GM21526 (cell line): ENCODE data around the gene TRIO.

Experiments used
- ATAC-seq: cut with Tn5 transposase; IDR thresholded peaks from one replicate; pipeline ENCODE4 v1.9.1; 2021; ENCODE audit warnings: moderate library complexity; ENCODE audit not compliant: unreplicated experiment, low FRiP score

Gene TRIO

GRCh38 chr5:14202462-14202861 lies 59.3 kb downstream of the TRIO start:
- peak; percentile 39 for ATAC-seq

DNA sequence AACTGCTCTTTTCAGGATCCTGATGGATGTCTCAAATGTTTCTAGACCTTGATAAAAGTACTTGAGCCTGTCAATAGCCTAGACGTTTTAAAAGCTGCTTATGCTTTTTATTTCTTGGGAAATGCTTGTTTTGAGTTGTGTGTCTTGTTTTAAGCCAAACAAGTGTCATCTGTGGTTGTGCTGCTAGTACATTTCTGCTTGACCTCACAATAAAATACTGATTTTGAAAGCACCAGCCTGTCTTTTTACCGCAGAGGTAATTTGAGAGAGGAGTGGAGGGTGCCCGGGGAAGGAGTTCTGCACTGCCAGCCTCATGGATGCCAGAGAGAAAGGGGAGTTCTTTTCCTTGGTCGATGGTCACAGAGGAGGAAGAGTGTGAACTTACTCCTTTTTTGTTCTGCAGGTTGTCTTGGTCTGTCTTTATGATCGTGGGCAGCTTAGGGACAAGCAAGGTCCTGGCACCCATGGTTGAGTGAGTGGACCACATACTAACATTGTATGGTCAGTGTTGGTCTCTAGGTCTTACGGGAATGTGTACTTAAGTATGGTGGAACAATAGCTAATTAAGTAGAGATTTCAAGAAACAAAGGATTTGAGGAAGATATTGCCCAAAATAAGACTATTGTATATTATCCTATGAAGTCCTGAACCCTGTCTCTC lies 61.0 kb downstream of the TRIO start:
- ATAC-seq, result no peak

DNA sequence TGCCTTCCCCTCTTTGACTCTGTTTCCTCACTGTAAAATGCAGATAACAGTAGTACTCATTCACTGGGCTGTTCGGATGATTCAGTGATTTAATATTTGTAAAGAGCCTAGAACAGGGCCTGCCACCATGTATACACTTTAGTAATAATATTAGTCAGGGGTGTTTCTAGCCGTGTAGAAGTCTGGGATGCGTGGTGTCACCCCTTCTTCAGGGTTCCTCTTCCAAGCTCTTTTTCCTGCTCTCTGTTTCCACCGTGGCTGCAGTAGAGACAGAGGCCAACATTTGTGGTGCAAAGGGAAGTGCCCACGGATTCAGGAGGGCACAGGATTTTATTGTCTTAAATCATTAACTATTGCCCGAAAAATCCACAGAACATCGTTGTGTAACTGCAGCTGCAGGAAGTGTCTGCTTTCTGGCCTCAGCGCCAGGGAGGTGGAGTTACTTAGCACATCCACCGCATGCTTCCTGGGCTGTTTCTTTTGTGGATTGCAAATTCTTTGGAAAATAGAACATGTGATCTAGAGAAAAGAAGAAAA lies 61.7 kb downstream of the TRIO start:
- ATAC-seq, result no peak

- ATAC-seq, result no peak
These were observed 63.0 kb downstream of the TRIO start for GRCh38 chr5:14206028-14206725.

- peak; percentile 25 for ATAC-seq
These were observed 64.3 kb downstream of the TRIO start for GRCh38 chr5:14207428-14207827.

DNA sequence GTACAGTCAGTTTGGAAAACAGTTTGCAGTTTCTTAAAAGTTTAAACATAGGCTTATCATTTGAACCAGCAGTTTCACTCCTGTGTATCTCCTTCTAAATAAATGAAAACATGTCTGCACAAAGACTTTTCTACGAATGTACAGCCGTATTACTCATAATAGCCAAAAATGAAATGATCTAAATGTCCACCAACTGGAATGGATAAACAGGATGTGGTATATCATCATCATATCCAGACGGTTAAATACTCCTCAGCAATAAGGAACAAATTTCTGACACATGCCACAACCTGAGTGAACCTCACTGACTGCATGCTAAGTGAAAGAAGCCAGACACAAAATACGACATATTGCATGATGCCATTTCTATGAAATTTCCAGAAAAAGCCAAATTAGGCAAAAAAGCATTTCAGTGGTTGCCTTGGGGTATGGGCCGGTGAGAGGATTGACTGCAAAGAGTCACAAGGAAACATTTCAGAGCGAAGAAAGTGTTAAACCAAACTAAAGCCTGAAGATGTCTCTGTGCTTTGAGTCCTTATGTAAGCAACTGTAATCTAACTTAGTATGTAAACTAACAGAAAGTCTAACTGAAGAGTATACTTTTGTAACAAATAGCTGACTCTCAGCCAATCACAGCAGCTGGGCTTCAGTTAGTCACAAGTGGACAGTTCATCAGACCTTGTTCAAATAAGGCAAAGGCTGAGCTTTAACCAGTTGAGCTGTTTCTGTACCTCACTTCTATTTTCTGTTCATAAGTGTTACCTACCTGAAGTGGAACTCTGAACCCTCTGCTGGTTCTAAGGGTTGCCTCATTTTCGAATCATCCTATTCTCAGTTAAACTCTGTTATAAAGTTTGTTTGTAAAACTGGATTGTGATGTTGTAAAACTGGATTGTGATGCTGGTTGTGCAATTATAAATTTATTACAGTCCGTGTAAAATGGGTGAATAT lies 65.2 kb downstream of the TRIO start:
- ATAC-seq, result peak; percentile 60

- no peak for ATAC-seq
These were observed 66.2 kb downstream of the TRIO start for GRCh38 chr5:14209222-14209822.

GRCh38 chr5:14209836-14210235 lies 66.7 kb downstream of the TRIO start:
- ATAC-seq, result no peak

DNA sequence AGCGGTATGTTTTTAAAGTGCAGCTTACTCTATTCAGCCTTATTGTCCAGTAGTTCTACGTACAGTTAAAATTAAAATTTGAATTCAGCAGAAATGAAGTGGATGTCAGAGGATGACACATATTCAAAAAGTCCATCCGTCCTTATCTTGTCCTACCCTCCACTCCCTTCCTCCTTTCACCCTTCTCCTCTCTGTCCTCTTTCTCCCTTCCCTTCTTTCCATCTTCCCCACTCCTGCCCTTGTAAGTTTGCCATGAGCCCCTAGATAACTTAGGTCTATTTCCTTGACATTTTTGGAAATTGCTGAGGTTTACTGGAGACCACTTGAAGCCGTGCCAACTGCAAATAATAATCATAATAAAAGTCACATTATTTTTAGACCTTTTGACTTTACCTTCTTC lies 67.6 kb downstream of the TRIO start:
- ATAC-seq, result no peak

- no peak for ATAC-seq
These were observed 69.0 kb downstream of the TRIO start for GRCh38 chr5:14211818-14212803.

GRCh38 chr5:14212838-14213237 lies 69.7 kb downstream of the TRIO start:
- ATAC-seq, result peak; percentile 31

- ATAC-seq, result no peak
These were observed 70.1 kb downstream of the TRIO start for GRCh38 chr5:14213253-14213652.

DNA sequence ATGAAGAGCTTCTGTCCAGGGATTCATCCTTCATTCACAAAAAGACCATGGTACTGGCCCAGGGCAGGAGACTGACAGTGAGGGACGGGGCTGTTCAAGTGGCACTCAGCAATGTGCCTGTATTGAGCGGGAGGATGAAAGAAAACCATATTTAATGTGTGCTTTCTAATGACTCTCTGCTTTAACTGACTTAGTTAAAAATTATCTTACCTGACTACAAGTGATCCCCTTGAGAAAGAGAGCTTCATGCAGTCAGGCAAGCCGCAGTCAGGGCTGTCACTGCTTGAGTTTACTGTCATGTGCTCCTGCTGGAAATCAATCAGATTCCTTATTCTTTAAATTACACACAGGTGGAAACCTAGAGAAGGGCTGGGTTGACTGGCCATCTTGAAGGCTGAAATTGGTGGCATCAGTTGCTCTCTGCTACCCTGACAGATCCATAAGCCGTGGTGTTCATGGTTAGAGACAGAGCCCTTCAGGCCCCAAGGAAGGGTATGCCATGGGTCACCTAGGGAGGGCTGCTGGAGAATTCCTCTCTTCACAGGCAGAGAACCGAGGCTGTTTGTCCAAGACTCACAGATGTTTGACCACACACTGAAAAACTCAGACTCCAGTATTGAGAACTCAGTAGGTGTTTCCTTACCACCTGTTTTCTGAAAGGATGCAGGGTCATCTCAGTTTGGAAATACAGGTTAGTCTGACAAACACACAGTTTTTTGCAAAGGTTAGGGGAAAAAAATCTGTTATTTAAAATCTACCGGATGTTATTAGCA lies 70.9 kb downstream of the TRIO start:
- ATAC-seq, result no peak

- ATAC-seq, result no peak
These were observed 72.8 kb downstream of the TRIO start for GRCh38 chr5:14215901-14216300.

DNA sequence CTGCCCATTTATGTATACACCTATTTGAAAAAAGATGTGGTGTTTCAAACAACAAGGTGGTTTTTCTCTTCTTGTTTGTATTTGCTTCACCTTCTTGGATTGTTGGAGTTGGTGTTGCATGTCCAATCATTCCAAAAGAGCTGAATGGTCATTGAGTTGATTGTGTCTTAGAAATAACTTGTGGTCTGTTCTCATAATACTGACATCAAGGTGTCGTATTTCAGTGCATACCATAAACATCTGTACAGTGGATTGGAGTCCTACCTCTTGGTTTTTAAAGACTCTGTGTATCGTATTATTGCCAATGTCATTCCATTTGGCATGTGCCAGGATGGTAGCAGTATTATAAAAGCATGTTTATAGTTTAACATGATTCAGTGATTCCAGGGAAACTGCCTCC lies 73.2 kb downstream of the TRIO start:
- no peak for ATAC-seq

- no peak for ATAC-seq
These were observed 73.8 kb downstream of the TRIO start for GRCh38 chr5:14216902-14217301.

DNA sequence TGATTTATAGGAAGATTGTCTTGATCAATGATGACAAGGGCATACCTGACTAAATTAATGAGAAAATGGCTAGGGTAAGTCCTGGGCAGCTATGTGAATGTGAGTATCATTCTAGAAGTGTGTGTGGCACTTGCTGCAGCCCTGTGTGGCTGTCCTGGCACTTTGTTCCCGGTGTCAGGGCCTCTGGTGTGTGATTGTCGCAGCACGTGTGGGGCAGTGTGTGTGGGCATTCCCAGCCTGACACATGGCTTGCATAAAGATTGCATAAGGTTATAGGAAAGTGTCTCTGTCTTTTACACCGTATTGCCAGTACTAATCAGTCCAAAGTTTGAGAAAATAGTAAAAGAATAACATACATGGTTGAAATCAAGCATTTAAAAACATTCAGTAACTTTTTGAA lies 74.4 kb downstream of the TRIO start:
- no peak for ATAC-seq

GRCh38 chr5:14218011-14218410 lies 74.9 kb downstream of the TRIO start:
- ATAC-seq, result no peak

- ATAC-seq, result no peak
These were observed 75.3 kb downstream of the TRIO start for GRCh38 chr5:14218480-14218879.
